Fibroblast of pulmonary artery (primary cell): ENCODE results near the gene TNFRSF25.
"Not testable (repeated sequence)": the region's sequence is repeated elsewhere in the genome, so short reads cannot be mapped to it uniquely, and the experiment has no call there.

Source experiments
- DNase-seq: peaks from one replicate; pipeline ENCODE4 v3.0.0-alpha.2; 2010; ENCODE audit warnings: low read depth
- H3K4me3 ChIP-seq: replicated peaks from 2 replicates; pipeline ENCODE4 v1.5.1; 2011; ENCODE audit warnings: low read depth, mild to moderate bottlenecking, control low read depth, low read length, moderate library complexity
- TF ChIP-seq, protein P1 (sequence below): IDR thresholded peaks from 2 replicates; pipeline ENCODE4 v1.5.1; 2011; ENCODE audit warnings: mild to moderate bottlenecking, control low read depth, low read length, inconsistent platforms; ENCODE audit errors: missing control alignments

The TNFRSF25 gene

DNA sequence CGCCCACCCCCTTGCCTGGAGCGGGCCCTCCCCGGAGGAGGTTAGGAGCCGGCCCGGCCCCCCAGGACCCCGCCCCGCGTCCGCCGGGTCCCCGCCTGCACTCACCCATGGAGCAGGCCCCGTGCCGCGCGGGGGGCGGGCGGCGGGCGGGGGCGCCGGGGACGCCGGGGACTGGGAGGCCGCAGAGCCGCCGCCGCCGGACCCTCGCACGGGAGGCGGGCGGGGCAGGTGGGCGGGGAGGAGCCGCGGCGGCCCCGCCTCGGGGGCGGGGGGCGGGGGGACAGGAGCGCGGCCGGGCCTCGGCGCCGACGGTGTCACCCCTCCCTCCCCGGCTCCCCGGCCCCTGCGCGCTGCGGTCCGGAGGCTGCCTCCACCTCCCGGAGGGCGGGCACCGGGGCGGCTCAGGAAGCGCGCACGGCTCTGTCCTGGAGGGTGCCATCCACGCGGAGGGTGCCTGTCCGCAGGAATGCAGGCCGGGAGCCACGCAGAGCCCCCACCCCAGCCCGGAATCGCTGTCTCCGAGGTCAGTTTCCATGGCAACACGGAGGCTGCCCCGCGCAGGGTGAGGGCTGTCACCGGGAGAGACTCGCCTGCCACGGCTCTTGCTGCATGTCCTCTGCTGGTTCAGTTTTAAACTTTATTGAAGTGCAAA is 31.4 kb upstream of the TNFRSF25 start:
- TF ChIP-seq, protein P1, sequence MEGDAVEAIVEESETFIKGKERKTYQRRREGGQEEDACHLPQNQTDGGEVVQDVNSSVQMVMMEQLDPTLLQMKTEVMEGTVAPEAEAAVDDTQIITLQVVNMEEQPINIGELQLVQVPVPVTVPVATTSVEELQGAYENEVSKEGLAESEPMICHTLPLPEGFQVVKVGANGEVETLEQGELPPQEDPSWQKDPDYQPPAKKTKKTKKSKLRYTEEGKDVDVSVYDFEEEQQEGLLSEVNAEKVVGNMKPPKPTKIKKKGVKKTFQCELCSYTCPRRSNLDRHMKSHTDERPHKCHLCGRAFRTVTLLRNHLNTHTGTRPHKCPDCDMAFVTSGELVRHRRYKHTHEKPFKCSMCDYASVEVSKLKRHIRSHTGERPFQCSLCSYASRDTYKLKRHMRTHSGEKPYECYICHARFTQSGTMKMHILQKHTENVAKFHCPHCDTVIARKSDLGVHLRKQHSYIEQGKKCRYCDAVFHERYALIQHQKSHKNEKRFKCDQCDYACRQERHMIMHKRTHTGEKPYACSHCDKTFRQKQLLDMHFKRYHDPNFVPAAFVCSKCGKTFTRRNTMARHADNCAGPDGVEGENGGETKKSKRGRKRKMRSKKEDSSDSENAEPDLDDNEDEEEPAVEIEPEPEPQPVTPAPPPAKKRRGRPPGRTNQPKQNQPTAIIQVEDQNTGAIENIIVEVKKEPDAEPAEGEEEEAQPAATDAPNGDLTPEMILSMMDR, result no peak
- H3K4me3 ChIP-seq, result peak overlapping the region; percentile 67
- peak; percentile 42 for DNase-seq

DNA sequence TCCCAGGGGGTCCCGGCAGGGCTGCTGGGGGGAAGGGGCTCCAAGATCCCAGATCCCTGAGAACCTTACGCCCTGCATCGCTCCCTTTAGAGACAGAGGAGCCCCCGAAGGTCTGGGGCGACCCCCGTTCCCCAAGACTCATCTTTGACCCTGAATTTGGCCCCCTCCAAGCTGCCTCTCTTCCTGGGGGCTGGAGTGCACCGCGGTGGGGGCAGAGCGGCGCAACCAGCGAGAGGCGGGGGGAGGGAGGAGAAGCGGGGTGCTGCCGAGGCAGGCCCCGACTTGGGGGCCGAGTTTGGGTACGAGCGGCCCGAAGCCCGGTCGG is 30.9 kb upstream of the TNFRSF25 start:
- no peak for DNase-seq
- TF ChIP-seq, protein P1, result no peak
- H3K4me3 ChIP-seq, result peak overlapping the region; percentile 67

DNA sequence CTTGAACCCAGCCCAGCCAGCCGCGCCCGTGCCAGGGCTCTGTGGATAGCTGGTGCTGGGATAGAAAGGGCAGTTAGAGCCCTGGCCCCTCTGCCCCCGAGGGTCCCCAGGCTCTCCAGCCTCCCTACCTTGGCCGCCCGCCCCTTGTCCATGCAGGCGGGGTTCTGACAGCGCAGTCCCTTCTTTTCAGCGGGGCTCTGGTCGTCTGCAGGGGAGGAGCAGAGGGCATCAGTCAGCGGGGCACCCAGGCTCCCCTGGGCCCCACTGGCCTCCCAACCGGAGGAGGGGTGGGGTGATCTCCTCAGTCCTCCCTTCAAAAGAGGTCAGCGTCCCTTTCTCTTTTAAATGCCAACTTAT is 30.4 kb upstream of the TNFRSF25 start:
- peak overlapping the region; percentile 67 for H3K4me3 ChIP-seq
- TF ChIP-seq, protein P1, result no peak

DNA sequence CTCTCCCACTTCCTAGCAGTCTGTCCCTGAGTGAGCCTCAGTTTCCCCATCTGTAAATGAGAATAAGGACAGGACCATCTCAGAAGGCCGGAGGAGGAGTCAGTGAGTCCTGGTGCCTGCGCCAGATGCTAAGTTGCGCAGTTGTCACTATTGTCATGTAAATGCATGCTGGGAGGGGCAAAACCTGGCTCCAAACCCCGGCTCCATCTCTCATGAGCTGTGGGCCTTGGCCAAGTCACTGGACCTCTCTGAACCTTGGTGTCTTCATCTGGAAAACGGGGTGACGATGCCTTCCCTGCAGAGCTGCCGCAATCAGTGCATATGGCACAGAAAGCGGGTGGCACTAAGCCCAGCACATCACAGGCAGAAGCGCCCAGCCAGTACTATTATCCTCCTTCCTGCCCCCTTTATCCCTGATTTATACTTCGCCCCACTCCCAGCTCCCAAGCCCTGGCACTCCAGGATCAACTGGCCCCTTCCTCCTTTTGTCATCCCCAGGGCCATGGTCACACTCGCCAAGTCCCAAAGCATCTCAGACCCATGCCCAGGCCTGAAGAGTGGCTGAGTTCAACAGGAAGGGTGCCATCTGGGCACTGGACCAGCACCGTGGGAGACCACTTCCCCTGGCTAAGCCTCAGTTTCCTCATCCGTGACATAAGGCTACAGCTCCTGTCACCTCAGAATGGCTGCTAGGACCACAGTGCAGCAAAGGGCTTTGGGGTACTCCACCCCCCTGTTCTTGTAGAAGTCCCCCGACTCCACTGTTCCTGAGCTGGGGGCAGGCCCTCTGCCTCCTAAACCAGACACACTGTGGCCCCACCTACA is 29.8 kb upstream of the TNFRSF25 start:
- no peak for DNase-seq
- H3K4me3 ChIP-seq, result peak overlapping the region; percentile 67
- TF ChIP-seq, protein P1, result no peak

More for the DNA sequence above, 30.4 kb upstream of the TNFRSF25 start:
- no peak for DNase-seq

DNA sequence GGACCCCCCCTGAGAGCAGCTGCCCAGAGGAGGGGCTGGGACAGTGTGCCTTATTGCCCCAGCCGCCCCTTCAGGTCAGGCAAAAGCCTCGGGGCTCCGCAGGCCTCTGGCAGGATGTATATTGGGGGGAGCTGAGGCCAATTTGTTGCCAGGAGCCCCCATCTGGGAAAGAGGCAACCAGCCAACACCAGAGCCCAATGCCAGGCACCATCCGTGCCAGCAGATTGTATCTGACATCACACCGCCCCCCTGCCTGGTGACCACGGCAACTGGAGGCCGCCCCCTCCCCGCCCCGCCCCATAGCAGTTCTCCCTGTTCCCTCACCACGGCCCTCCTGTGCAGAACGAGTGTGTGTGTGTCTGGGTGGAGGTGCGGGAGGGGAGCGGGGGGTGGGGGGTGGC is 29.1 kb upstream of the TNFRSF25 start:
- no peak overlapping the region for H3K4me3 ChIP-seq
- TF ChIP-seq, protein P1, result no peak
- no peak for DNase-seq

DNA sequence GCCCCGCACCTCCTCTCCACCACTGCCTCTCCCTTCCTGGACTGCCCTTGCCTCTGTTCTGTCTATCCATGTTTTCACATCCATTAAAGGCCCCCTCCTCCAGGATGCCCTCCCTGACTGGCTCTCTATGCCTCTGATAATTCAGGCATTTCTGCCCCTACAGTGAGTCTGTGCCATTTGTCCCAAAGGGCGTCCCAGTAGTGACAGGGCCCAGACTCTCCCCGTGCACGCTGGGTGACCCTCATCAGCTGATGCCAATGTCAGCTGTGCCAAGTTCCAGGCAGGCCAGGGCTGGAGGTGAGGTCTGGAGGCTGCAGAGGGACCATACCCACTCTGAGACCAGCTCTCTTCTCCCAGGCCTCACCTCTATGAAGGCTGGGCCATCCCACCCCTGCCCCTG is 28.7 kb upstream of the TNFRSF25 start:
- no peak for DNase-seq
- TF ChIP-seq, protein P1, result no peak
- H3K4me3 ChIP-seq, result no peak overlapping the region

DNA sequence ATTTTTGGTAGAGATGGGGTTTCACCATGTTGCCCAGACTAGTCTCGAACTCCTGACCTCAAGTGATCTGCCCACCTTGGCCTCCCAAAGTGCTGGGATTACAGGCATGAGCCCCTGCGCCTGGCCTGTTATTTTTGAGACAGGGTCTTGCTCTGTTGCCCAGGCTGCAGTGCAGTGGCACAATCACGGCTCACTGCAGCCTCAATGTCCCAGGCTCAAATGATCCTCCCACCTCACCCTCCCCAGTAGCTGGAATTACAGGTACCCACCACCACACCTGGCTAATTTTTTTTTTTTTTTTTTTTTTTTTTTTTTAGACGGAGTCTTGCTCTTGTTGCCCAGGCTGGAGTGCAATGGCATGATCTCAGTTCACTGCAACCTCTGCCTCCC is 27.9 kb upstream of the TNFRSF25 start:
- not testable (repeated sequence) for H3K4me3 ChIP-seq, DNase-seq
